ENCODE measurements around the gene TENT4B.

DNA sequence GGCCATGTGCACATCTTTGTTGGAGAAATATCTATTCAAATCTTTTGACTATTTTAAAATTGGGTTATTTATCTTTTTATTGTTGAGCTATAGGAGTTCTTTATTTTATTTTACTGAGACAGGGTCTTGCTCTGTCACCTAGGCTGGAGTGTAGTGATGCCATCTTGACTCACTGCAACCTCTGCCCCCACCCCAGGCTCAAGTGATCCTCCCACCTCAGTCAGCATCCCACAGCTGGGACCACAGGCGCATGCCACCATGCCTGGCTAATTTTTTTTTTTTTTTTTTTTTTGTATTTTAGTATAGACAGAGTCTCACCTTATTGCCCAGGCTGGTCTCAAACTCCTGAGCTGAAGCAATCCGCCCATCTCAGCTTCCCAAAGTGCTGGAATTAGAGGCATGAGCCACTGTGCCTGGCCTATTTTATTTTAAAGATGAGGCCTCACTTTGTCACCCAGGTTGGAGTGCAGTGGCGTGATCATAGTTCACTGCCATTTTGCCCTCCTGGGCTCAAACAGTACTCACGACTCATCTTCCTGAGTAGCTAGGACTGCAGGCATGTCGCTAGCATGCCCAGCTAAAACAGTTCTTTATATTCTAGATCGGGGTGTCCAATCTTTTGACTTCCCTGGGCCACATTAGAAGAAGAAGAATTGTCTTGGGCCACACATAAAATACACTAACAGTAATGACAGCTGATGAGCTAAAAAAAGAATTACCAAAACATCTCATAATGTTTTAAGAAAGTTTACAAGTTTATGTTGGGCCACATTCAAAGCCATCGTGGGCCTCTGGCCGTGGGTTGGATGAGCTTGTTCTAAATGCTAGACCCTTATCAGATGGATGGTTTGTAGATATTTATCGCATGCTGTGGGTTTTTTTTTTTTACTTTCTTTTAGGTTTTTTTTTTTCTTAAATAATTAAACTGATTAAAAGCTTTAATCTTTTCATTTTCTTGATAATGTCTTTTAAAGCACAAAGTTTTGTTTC lies 13.7 kb downstream of the TENT4B start:
- TF ChIP-seq, protein P1, sequence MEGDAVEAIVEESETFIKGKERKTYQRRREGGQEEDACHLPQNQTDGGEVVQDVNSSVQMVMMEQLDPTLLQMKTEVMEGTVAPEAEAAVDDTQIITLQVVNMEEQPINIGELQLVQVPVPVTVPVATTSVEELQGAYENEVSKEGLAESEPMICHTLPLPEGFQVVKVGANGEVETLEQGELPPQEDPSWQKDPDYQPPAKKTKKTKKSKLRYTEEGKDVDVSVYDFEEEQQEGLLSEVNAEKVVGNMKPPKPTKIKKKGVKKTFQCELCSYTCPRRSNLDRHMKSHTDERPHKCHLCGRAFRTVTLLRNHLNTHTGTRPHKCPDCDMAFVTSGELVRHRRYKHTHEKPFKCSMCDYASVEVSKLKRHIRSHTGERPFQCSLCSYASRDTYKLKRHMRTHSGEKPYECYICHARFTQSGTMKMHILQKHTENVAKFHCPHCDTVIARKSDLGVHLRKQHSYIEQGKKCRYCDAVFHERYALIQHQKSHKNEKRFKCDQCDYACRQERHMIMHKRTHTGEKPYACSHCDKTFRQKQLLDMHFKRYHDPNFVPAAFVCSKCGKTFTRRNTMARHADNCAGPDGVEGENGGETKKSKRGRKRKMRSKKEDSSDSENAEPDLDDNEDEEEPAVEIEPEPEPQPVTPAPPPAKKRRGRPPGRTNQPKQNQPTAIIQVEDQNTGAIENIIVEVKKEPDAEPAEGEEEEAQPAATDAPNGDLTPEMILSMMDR (conservative IDR thresholded peaks at IDR 0.05) = no peak
- TF ChIP-seq EZH2 (IDR thresholded peaks at IDR 0.05; ENCODE audit: low read depth) = no peak
